NB4 (cell line): ENCODE measurements around the gene ARL8A.

Source experiments
- CTCF ChIP-seq: IDR thresholded peaks from one replicate; pipeline ENCODE4 v1.5.1; 2012; ENCODE audit warnings: low read depth, low read length
- MAX ChIP-seq: IDR thresholded peaks from 2 replicates; pipeline ENCODE4 v1.6.1; 2011; ENCODE audit warnings: low read depth, low read length
- POLR2A ChIP-seq: IDR thresholded peaks from 2 replicates; pipeline ENCODE4 v1.6.1; 2011; ENCODE audit warnings: mild to moderate bottlenecking; ENCODE audit not compliant: insufficient read length; ENCODE audit errors: extremely low read depth

GRCh38 chr1:202150602-202151001, 6.1 kb upstream of the ARL8A start:
- TF ChIP-seq CTCF = no peak
- no peak for TF ChIP-seq POLR2A
- TF ChIP-seq MAX = no peak
